Tongue (tissue), 2 donors: ENCODE results near the gene WDR93. TPM values are rescaled to one million over a fixed set of nuclear protein-coding genes. Genes with fewer than 3 reads are reported as not detected.
A peak's percentile ranks its signal among the peaks of the same experiment; 100 is the strongest.

Source experiments
- DNase-seq: peaks from one replicate; pipeline ENCODE4 v3.0.0-alpha.2; 2015
- total RNA-seq: library from RNA; depleted of rRNA; stranded (reverse); fragments of >200 nt; gene quantifications from one replicate; pipeline ENCODE4 v1.2.3, GENCODE V29; 2014

WDR93 gene
- total RNA-seq: not detected

- DNase-seq: peak; percentile 85
These were observed at the start of gene WDR93, which contains the start of gene PEX11A for GRCh38 chr15:89690276-89691218. WDR93 (plus strand) TSS chr15:89690811; CDS start chr15:89701747, 10,936 bp downstream. PEX11A (minus strand) TSS chr15:89690754; CDS start chr15:89690632, 122 bp downstream.

- DNase-seq: no peak
These were observed 49.6 kb upstream of the WDR93 start for GRCh38 chr15:89641053-89641452.

DNA sequence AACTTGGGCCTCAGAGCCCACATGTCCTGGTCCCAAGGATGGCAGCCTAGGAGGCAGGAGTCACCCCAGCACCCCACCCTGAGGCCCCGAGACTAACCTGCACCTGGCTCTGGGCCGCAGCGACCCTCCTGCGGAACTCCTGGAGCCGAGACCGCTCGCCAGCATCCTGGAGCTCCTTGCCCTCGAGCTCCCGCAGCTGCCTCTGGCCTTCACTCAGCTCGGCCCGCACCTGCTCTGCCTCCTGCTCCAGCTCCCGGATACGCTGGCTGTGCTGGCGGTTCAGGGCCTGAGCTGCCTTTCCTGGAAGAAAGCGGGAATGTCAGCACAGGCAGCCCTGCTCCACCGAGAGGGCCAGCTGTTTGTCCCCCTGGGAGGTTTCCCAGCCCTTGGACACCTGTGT, 48.5 kb upstream of the WDR93 start:
- peak; percentile 69 for DNase-seq

DNA sequence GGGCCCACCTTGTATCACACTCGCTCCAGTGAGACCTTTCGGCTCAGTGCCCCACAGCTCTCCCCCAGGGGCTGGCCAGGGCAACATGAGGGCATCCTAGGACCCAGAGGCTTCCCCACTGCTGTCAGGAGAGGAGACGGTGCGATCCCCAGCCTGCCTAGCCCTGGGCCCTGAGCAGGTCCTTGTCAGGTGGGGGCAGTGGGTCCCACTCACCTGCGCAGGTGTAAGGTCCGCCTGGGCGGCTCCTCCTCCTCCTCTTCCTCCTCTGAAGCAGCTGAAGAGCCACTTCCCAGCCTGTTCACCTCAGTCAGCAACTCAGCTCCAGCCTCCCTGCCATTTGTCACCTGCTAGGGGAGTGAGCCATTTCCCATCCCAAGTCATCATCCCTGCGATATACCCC, 44.9 kb upstream of the WDR93 start:
- no peak for DNase-seq

DNA sequence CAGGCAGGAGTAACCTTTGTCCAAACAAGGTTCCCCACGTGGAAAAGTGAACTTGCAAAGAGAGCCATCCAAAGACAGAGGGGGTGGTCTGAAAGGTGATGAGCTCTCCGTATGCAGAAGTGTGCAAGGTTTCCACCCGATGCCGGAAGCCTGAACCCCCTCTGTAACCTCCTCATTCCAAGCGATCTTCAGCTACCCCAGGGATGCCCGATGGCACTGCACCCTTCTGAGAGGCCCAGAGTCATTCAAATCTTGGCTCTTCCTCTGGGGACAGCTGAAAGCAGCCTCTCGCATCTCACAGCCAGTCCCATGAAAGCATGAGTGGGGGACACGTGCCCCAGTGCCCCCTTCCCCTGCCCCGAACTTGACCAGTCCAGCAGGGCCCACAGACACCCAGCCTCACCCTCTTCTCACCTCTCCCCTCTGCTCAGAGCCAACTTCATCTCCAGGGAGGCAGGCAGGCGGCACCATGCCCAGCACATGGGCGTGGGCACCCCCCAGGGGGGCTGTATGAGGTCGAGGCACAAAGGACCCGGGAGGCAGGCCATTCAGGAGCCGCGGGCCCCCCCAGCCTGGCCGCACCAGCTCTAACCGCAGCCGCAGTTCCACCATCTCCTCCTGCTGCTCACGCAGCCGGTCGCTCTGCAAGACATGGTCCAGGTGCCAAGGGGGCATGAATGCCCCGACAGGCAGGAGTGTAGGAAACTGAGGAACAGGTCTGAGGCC, 44.0 kb upstream of the WDR93 start:
- no peak for DNase-seq

DNA sequence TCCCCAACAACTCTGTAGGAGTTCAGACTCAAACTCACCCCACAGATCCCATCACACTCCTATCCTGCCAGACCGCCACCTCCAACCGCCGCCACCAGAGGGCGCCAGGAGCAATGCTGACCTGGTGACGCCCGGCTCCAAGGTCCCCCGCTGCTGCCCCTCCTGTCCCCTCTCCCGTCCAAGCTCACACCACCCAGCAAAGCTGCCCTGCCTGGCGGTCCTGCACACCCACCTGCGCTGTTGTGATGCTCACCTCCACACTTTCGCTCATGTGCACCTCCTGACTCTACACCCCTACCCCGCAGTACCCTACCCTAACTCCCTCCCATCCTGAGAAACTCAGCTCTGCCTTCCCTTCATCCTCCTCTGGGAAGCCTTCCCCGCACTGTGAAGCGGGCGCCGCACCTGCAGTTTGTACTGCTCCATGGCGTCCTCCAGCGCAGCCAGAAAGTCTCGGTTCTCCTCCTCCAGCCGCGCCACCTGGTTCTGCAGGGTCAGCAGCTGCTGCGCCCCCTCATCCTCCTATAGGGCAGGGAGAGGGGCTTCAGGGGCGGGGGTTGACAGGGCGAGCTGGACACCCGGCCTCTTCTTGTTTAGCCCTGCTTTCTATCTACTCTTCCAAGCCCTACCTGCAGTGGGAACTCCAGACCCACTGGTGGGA, 43.3 kb upstream of the WDR93 start:
- DNase-seq: peak; percentile 74

DNA sequence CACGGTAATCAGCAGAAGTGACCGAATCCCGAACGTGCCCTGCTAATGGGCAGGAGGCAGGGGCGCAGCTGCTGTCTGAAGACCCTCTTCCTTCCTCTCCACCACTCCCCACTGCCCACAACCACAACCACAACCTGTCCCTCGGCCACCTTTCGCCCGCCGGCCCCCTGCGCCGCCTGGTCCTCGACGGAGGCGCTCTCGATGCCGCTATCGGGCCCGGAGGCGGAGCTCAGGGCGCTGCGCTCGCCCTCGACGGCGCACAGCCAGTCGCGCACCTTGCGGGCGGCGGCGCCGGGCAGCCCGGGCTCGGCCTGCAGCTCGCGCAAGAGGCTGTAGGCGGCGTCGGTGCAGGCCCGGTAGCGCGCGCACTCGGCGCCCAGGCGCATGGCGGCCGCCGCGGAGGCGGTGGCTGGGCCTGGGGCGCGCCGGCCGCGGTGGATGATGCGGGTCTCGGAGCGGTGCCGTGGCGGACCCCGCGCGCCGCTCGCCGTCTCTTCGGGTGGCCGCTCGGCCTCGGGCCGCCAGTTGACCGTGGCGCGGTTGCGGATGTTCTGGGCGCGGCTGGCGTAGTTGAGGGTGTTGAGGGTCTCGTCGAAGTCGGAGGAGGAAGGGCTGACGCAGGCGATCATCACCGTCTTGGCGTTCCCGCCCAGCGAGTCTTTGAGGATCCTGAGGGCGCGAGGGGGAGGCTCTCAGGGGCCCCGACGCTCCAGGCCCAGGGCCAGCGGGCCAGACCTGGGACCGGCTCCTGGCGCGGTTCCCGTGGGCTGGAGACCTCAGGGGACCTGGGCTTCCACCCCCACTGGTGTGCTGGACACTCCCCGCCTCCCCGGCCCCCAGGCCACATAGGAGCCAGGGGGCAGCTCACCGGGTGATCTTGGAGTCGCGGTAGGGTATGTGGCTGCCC, 42.3 kb upstream of the WDR93 start:
- DNase-seq: no peak

GRCh38 chr15:89649013-89649625, 41.5 kb upstream of the WDR93 start:
- DNase-seq: no peak

DNA sequence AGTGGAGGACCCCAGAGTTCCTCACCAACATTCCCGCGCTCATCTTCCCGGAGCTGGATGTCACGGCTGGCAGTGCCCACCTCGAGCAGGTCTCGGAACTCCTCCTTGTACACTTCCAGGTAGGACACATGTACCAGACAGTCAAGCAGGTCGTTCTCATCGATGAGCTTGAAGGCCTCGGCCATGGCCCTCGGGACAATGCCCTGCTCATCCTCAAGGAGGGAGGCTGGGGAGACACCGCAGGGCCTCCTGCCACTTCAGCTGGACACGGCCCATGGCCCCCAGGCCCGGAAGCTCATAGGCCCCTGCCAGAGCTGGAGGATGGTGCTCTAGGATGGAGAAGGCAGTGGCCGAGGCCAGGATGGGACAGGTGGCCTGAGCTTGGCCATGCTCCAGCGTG, 40.9 kb upstream of the WDR93 start:
- DNase-seq: no peak

GRCh38 chr15:89652131-89652530, 38.5 kb upstream of the WDR93 start:
- no peak for DNase-seq

- no peak for DNase-seq
These were observed 37.9 kb upstream of the WDR93 start for GRCh38 chr15:89652666-89653065.

GRCh38 chr15:89653578-89653977, 37.0 kb upstream of the WDR93 start:
- DNase-seq: no peak

DNA sequence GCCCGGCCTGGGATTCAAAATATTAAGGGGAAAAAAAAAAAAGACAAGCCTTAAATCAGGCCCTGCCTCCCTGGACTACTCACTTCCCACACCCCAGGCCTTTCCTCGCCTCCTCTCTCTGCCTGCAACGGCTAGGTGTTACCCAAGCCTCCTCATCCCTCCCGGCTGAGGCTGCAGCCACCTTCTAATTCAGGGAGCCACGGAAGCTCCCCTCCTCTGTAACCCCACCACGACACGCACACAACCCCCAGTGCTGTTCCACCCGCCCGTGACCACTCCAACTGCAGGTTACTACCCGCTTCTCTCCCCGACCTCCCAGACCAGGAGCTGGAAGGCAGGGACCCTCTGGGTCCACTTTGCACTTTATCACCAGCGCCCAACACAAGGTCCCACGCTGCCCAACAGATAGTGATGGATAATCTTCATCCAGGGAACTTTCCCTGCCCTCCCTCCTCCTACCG, 36.3 kb upstream of the WDR93 start:
- DNase-seq: no peak

- peak; percentile 80 for DNase-seq
These were observed 35.5 kb upstream of the WDR93 start, which contains the start of gene KIF7 for GRCh38 chr15:89654847-89655805. KIF7 (minus strand) TSS chr15:89655467; CDS start chr15:89652930, 2,537 bp downstream.

- no peak for DNase-seq
These were observed 34.3 kb upstream of the WDR93 start for GRCh38 chr15:89656116-89656815.

GRCh38 chr15:89657686-89658200, 32.9 kb upstream of the WDR93 start:
- no peak for DNase-seq

DNA sequence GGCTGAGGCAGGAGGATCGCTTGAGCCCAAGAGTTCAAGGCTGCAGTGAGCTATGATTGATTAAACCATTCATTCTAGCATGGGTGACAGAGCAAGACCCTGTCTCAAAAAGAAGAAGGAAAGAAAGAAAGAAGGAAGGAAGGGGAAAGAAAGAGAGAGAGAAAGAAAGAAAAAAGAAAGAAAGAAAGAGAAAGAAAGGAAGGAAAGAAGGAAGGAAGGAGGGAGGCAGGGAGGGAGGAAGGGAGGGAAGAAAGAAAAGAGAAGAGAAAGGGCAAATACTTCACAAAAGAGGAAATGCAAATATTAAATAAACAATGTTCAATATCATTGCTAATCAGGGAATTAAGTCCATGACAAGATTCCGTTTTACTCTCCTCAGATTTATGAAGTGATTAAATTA, 31.3 kb upstream of the WDR93 start:
- no peak for DNase-seq

DNA sequence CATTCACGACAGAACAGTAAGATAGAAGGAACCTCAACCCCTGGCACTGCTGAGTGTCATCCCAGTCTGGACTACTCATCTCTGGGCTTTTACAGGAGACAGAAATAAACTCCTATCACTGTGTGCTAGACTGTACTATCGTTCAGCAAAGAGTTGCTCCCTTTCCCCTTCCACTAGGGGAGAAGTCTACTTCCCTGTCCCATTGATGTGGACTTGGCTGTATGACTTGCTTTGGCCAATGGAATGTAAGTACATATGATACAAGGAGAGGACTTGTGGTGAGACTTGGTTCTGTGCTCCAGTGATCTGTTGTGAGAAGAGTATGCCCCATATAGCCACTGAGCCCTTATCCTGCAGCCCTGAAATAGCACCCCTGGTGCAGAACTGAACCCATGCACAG, 30.1 kb upstream of the WDR93 start:
- DNase-seq: no peak
